Activated CD8-positive, alpha-beta T cell treated with anti-CD3 and anti-CD28 coated beads for 36 hours (primary cell): ENCODE measurements around the gene TMCO6. TPM values are rescaled to one million over a fixed set of nuclear protein-coding genes. Genes with fewer than 3 reads are reported as not detected.

ENCODE experiments used
- ATAC-seq: fragments of 200-7000 bp; cut with Tn5 transposase; one replicate; pipeline ENCODE4 v1.10.0; 2021; ENCODE audit warnings: mild to moderate bottlenecking, moderate library complexity
- CTCF ChIA-PET: fragments of 350-600 bp; sonication (Branson Sonifier 250); formaldehyde crosslinking; loops from one replicate; lab custom pipeline; 2021; ENCODE audit warnings: antibody characterized with exemption; lab: Charles Lee
- POLR2A ChIA-PET: fragments of 350-600 bp; sonication (Branson Sonifier 250); formaldehyde crosslinking; loops from one replicate; lab custom pipeline; 2021; ENCODE audit warnings: antibody characterized with exemption; lab: Charles Lee
- DNase-seq: peaks from one replicate; pipeline ENCODE4 v3.0.0-alpha.2; 2020
- H3K27ac Mint-ChIP-seq: one replicate; pipeline ENCODE4 v1.8.0; 2021; ENCODE audit warnings: mild to moderate bottlenecking, mixed read lengths
- H3K27me3 Mint-ChIP-seq: one replicate; pipeline ENCODE4 v1.8.0; 2021; ENCODE audit warnings: mixed read lengths
- H3K36me3 Mint-ChIP-seq: one replicate; pipeline ENCODE4 v1.8.0; 2021; ENCODE audit warnings: low read depth, mixed read lengths
- H3K4me1 Mint-ChIP-seq: one replicate; pipeline ENCODE4 v1.8.0; 2021; ENCODE audit warnings: low read depth, mixed read lengths
- H3K4me3 Mint-ChIP-seq: one replicate; pipeline ENCODE4 v1.8.0; 2021; ENCODE audit warnings: mild to moderate bottlenecking, moderate library complexity, mixed read lengths
- H3K9me3 Mint-ChIP-seq: one replicate; pipeline ENCODE4 v1.8.0; 2021; ENCODE audit warnings: mixed read lengths
- CTCF ChIP-seq: fragments of 200-600 bp; IDR thresholded peaks from one replicate; pipeline ENCODE4 v1.8.0; 2022; ENCODE audit warnings: antibody characterized with exemption, mild to moderate bottlenecking
- intact Hi-C: fragments of 100-400 bp; cut with micrococcal nuclease; formaldehyde crosslinking; loops from one replicate; pipeline ENCODE4 v1.10.0; 2022
- total RNA-seq, 2 experiments: library from RNA; stranded (reverse); gene quantifications; one replicate each; pipeline ENCODE4 v1.2.3, GENCODE V29; 2021

Gene TMCO6
- total RNA-seq, 2 experiments from 2014 or later: 31.7 to 33.2 TPM

- DNase-seq (no peak), ATAC-seq (no peak)
- intact Hi-C loops: no loop called here
- Mint-ChIP-seq H3K4me3 (no peak overlapping the region), H3K4me1 (no peaks in the 10 kb centered on the region), H3K27ac (no peak overlapping the region), H3K27me3 (no peaks in the 10 kb centered on the region), H3K9me3 (no peaks in the 10 kb centered on the region), H3K36me3 (no peaks in the 10 kb centered on the region)
- POLR2A ChIA-PET: interaction anchor here (1.0 kb wide), 1 partner anchor 62 kb away, joined by 3 read pairs; no protein-coding TSS in a partner anchor
- no peak for TF ChIP-seq CTCF
- CTCF ChIA-PET: no interaction called here
Observed at GRCh38 chr5:140603734-140604133, 35.5 kb upstream of the TMCO6 start.

- Mint-ChIP-seq H3K36me3 (no peaks in the 10 kb centered on the region), H3K4me1 (no peaks in the 10 kb centered on the region), H3K27ac (no peak overlapping the region), H3K27me3 (no peaks in the 10 kb centered on the region), H3K9me3 (no peaks in the 10 kb centered on the region), H3K4me3 (no peak overlapping the region)
- ChIA-PET CTCF (no interaction called here), POLR2A (no interaction called here)
- DNase-seq (no peak), ATAC-seq (no peak)
- intact Hi-C loops: no loop called here
- TF ChIP-seq CTCF: no peak
Observed at GRCh38 chr5:140605879-140606278, 33.4 kb upstream of the TMCO6 start.

GRCh38 chr5:140607031-140607430, 32.2 kb upstream of the TMCO6 start:
- H3K4me3 Mint-ChIP-seq: no peak overlapping the region
- no peak overlapping the region for H3K27ac Mint-ChIP-seq
- intact Hi-C loops: no loop called here
- no peak for TF ChIP-seq CTCF
- peaks cover 3% of the 10 kb centered on the region for H3K4me1 Mint-ChIP-seq
- ChIA-PET POLR2A (no interaction called here), CTCF (no interaction called here)
- DNase-seq: no peak
- H3K36me3 Mint-ChIP-seq: no peaks in the 10 kb centered on the region
- no peaks in the 10 kb centered on the region for H3K9me3 Mint-ChIP-seq
- peaks cover 6% of the 10 kb centered on the region for H3K27me3 Mint-ChIP-seq
- ATAC-seq: no peak

- Mint-ChIP-seq H3K4me1 (peaks cover 4% of the 10 kb centered on the region), H3K9me3 (no peaks in the 10 kb centered on the region), H3K4me3 (no peak overlapping the region), H3K27me3 (peaks cover 14% of the 10 kb centered on the region), H3K36me3 (no peaks in the 10 kb centered on the region), H3K27ac (no peak overlapping the region)
- TF ChIP-seq CTCF: no peak
- ATAC-seq: no peak
- CTCF ChIA-PET: no interaction called here
- intact Hi-C loops: no loop called here
- POLR2A ChIA-PET: no interaction called here
- DNase-seq: no peak
Observed at GRCh38 chr5:140608722-140609121, 30.5 kb upstream of the TMCO6 start.

- Mint-ChIP-seq H3K9me3 (no peaks in the 10 kb centered on the region), H3K36me3 (no peaks in the 10 kb centered on the region), H3K27me3 (peaks cover 14% of the 10 kb centered on the region), H3K4me1 (peaks cover 4% of the 10 kb centered on the region), H3K4me3 (no peak overlapping the region), H3K27ac (no peak overlapping the region)
- POLR2A ChIA-PET: no interaction called here
- no peak for TF ChIP-seq CTCF
- intact Hi-C loops: no loop called here
- no peak for ATAC-seq
- CTCF ChIA-PET: no interaction called here
- DNase-seq: no peak
Observed at GRCh38 chr5:140609126-140609525, 30.1 kb upstream of the TMCO6 start.
